Activated CD4-positive, alpha-beta T cell treated with anti-CD3 and anti-CD28 coated beads for 24 hours (primary cell): ENCODE measurements around the gene TGFA.

Experiments used
- DNase-seq, 2 donors: peaks; one replicate each; pipeline ENCODE4 v3.0.0-alpha.2; 2020; ENCODE audit warnings: low read depth in 2 of 2

The TGFA gene

GRCh38 chr2:70463997-70464396 is 89.6 kb downstream of the TGFA start:
- DNase-seq = no peak

GRCh38 chr2:70463581-70463980 is 90.0 kb downstream of the TGFA start:
- no peak for DNase-seq

GRCh38 chr2:70461981-70462876 is 91.4 kb downstream of the TGFA start:
- DNase-seq = no peak

- DNase-seq = no peak
These were observed 92.2 kb downstream of the TGFA start for GRCh38 chr2:70461414-70461813.

- no peak for DNase-seq
These were observed 93.3 kb downstream of the TGFA start for GRCh38 chr2:70460333-70460732.

- DNase-seq = no peak
These were observed 95.0 kb downstream of the TGFA start for GRCh38 chr2:70458661-70459060.

- DNase-seq = no peak
These were observed 96.8 kb downstream of the TGFA start for GRCh38 chr2:70456585-70457495.

GRCh38 chr2:70454936-70455544 is 98.6 kb downstream of the TGFA start:
- DNase-seq = no peak

- no peak for DNase-seq
These were observed 102.9 kb downstream of the TGFA start for GRCh38 chr2:70450641-70451250.

GRCh38 chr2:70448041-70448440 is 105.6 kb downstream of the TGFA start:
- no peak for DNase-seq

- DNase-seq = no peak
These were observed 109.9 kb downstream of the TGFA start for GRCh38 chr2:70443726-70444125.

- no peak for DNase-seq
These were observed 110.6 kb downstream of the TGFA start for GRCh38 chr2:70443078-70443465.

- DNase-seq = no peak
These were observed 111.1 kb downstream of the TGFA start for GRCh38 chr2:70442301-70443077.

GRCh38 chr2:70440621-70441020 is 113.0 kb downstream of the TGFA start:
- no peak for DNase-seq

- no peak for DNase-seq
These were observed 118.5 kb downstream of the TGFA start for GRCh38 chr2:70435138-70435537.

- DNase-seq = no peak
These were observed 120.3 kb downstream of the TGFA start for GRCh38 chr2:70433315-70433714.

GRCh38 chr2:70431716-70432347 is 121.8 kb downstream of the TGFA start:
- DNase-seq = no peak

GRCh38 chr2:70426341-70426740 is 127.3 kb downstream of the TGFA start:
- DNase-seq = no peak

GRCh38 chr2:70425682-70426301 is 127.8 kb downstream of the TGFA start:
- no peak for DNase-seq

GRCh38 chr2:70420740-70421139 is 132.9 kb downstream of the TGFA start:
- no peak for DNase-seq
